Retina (tissue), 1 donor: Measurements from ENCODE around the gene FAM111A.
A peak's percentile ranks its signal among the peaks of the same experiment; 100 is the strongest.

Source experiments
- DNase-seq: peaks from one replicate; pipeline ENCODE4 v3.0.0-alpha.2; 2016

FAM111A gene

DNA sequence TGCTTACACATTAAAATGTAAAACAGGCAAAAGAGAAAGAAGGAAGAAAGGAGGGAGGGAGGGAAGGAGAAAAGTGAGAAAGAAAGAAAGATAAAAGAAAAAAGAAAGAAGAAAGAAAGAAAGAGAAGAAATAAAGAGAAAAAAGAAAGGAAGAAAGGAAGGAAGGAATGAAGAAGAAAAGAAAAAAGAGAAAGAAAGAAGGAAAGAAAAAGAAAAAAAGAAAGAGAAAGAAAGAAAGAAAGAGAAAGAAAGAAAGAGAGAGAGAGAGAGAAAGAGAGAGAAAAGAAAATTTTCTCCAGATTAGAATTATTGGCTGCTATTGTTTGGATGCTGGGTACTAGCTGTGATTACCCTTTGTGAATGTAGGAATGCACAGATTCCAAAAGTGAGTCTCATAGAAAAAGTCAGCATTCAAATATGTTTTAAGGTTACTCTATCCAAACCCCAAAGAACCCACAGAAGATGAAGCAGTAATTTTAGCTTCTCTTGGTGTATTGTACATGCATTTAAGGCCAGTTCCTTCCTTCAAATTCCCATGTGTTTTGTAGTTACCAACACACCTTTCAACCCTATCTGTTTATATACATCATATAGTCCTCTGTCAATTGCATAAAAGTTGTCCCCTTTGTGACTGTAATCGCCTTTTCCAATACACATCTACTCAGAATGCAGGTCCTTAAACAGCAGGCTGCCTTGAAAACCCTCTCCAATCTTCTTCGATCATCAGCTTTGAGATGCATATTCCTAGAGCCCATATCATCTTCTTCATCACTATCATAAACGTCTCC is 789 bp upstream of the FAM111A start:
- no peak for DNase-seq

DNA sequence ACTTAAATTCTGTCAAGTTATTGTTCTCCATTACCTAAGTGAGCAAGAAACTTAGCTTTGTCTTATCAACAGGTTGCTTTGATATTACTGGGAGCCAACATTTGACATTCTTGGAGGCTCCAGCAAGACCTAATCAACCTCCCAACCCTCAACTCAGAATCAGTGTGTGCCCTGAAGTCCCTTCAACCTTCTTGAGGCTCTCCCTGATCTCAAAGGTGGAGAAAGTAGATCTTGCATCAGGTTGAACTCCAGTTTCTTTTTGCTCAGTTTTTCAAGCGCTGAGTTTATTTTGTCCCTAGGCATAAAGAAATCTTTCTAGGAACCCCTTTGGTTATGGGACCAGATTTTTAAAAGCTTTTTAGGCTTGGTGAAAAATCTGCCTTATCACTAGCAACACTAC is 1.4 kb downstream of the FAM111A start:
- DNase-seq: no peak

DNA sequence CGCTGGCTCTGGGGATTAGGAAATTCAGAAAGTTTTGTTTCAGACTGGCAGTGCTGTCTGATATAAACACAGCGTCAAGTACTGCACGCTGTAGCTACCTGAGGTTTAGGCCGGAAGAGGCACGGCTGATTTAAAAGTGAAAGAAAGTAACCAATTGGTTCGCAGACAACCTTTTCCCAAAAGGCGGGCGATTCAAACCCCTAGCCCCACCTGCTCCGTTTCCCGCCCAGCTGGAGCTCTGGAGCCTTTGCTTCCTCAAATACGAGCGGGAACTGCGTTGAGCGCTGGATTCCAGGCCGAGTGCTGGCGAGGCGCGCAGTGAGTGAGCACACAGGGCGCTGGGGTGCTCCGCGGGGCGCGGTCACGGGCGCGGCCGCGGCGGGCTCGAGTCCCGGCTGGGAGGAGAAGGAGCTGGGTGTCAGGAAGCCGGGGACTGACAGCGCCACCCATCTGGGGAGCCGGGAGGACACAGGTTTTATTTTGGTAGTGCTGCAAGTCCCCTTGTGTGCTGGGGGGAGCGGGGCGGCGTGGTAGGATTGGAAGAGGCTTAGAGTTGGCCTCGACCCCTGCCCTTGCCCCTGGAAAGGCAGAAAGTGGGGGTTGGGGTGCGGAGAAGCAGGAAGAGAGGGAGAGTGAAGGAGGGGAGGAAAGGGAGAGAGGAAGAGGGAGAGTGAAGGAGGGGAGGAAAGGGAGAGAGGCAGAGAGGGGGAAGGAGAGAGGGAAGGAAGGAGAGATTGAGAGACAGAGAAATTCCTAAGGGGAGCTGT is 2.1 kb downstream of the FAM111A start:
- peak; percentile 85 for DNase-seq

DNA sequence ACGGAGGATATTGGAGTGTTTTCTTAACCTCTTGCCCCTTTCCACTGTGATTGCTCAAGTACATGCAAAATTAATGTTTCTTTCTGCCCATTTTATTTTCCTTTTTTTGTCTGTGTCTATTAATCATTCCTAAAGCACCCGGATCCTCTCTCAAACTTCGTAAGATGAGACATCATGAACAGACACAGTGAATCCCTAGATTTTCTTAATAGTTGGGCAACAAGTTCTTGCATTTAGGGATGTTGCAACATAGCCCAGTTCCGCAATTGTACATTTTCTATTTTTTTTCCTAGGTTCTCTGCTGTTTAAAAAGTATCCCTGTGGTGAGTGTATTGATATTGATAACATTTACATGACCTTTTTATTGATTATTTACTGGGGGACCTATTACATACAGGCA is 2.9 kb downstream of the FAM111A start:
- no peak for DNase-seq

DNA sequence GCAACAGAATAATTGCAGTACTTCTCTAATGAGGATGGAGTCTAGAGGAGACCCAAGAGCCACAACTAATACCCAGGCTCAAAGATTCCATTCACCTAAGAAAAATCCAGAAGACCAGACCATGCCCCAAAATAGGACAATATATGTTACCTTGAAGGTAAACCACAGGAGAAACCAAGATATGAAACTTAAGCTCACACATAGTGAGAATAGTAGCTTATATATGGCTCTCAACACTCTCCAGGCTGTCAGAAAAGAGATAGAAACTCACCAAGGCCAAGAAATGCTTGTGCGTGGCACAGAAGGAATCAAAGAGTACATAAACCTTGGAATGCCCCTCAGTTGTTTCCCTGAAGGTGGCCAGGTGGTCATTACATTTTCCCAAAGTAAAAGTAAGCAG is 9.1 kb downstream of the FAM111A start:
- DNase-seq: no peak

DNA sequence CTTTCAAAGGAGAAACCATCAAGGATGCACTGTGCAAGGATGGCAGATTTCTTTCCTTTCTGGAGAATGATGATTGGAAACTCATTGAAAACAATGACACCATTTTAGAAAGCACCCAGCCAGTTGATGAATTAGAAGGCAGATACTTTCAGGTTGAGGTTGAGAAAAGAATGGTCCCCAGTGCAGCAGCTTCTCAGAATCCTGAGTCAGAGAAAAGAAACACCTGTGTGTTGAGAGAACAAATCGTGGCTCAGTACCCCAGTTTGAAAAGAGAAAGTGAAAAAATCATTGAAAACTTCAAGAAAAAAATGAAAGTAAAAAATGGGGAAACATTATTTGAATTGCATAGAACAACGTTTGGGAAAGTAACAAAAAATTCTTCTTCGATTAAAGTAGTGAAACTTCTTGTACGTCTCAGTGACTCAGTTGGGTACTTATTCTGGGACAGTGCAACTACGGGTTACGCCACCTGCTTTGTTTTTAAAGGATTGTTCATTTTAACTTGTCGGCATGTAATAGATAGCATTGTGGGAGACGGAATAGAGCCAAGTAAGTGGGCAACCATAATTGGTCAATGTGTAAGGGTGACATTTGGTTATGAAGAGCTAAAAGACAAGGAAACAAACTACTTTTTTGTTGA is 9.8 kb downstream of the FAM111A start:
- DNase-seq: no peak

DNA sequence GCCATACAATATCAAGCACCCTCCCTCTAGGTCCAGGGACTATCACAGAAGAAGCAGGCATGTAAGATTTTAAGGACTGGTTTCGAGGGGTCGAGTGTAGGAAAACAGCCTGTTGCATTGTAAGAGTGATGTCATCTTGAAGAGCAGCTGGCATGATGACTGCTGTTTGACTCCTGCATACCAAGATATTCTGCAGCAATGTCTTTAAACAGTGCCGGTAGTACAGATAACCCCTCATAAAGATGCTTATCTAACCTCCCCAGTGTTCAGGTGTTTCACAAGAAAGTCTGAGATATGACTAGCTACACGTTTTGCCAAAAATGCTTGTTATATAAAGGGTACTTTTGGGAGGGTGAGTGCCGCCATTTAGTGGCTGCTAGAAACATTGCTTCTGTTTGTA is 12.0 kb downstream of the FAM111A start:
- no peak for DNase-seq

DNA sequence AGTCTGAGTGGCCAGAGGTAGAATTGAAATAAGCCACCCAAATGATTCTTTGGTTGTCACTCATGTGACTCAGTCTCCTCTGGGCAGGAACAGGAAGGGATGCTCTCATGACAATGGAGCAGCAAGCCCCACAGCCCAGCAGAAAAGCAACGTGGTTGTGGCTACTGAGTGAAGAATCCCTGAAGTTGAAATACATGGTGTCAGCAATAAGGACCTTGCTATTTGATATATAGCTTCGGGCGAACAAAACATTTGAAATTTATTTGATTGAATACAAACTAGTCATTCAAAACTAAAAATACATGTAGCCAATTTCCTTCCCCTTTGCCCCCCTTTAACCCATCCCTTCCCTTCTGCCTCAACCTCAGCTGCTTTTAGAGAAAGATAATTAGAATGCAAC is 14.8 kb downstream of the FAM111A start:
- DNase-seq: no peak

DNA sequence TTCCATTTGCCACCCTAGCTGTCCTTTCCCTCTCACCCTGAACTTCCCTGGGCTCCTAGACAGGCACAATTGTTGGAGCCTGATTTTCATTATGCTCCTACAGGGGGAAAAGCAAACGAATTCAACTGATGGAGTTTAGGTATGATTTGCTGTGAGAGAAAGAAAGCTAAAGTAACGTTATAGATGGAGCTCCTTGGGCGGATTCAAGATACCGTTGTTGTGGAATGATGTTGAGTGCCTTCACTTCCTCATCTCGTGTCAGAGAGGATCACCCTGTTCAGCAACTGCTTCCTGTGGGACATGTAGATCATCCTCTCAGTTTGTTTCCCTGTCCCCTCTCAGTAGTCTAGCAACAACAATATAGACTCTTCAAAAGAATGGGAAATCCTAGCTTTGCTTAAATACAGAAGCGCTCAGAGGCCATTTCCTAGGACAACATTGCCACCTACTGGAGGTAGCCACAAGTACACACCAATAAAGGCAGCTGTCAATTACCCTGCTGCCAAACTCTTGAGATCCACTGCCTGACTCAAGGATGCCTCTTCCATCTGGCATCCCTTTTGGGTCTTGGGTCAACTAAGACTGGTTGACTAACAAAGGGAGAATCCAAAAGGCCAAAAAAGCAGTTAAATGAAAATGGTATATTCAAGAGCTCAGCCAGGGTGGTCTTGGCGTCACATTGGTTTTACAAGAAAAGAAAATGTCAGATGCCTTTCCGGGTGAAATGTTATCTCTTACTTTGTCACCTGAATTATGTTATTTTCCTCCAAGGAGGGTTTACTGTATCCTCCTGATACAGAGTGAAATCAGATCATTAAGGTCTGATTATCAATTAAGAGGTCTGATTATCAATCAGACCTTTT is 15.8 kb downstream of the FAM111A start:
- DNase-seq: peak; percentile 76

DNA sequence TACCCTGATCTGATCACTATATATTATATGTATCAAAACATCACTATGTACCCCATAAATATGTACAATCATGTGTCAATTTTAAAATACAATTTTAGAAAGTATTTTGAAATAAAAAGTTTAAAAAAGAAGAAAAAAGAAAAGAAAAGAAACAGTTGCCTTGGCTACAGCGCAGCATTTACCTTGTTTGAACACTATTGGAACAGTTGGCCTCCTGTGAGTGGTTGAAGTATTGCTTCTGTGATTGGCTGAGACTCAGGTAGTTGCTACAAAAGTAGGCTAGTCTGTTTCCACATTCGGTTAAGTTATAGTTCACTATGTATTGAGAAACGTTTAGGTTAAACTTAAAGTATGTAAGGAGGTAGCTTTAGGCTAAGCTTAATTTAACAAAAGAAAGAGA is 21.4 kb downstream of the FAM111A start:
- no peak for DNase-seq

DNA sequence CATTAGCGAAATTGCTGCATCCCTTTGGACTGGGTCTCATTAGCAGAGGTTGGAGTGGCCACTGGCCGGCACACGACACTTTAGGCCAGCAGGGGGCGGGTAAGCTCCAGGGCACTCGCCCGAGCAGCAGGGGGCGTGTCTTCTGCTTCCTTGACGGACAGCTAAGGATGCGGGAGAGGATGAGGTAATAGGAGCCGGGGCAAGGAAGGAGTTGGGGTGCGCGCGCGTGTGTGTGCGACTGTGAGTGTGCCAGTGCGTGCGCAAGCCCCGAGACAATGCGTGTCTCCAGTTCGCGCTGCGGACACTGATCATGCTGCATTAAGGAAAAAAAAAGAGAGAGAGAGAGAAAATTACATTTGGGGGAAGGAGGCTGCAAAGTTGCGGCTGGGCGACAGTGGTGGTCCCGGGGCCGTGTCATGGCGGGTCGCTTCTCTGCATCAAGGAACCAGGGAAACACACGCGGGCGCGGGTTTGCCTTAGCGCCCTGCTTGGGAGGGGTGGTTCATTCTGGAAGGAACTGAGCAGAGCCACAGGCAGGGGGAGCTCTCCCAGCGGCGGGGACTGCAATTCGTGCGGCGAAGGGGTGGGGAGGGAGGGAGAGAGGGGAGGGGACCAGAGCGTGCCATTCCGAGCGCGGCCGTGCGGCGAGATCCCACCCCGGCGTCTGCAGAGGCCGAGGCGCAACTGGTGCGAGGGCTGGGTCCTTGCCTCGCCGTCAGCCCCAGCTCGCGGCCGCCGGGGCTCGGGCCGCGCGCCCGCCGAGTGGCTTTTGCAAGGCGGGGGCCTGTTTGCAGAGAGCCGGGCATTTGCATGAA is 29.1 kb downstream of the FAM111A start, which contains the start of gene DTX4:
Gene DTX4, plus strand, starts transcription at position 625 of the 815 bp plus-strand sequence. CDS start 464 bp downstream, outside the sequence.
- peak; percentile 99 for DNase-seq

DNA sequence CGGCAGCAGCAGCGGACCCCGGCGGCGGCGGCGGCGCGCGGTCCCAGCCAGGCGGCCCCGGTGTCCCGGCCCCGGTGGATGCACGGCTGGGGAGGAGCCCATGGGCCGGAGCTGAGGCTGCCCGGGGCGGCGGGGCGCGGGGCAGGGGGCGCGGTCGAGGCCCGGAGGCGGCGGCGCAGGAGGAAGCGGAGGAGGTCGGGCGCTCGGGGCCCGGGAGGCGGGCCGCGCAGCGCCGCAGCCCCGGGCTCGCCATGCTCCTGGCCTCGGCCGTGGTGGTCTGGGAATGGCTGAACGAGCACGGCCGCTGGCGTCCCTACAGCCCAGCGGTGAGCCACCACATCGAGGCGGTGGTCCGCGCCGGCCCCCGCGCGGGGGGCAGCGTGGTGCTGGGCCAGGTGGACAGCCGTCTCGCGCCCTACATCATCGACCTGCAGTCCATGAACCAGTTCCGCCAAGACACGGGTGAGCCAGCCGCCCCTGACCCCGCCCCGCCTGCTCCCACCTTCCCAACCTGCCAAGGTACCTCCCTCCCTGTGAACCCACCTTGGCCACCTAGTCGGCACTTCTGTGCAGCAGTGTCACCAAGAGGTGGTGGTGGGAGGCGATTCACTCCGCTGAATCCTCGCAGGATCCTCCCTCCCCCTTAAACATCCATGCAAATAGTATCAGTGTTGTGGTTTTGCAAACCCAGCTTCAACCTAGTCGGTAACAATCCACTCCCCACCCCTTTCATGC is 29.9 kb downstream of the FAM111A start:
- DNase-seq: no peak

DNA sequence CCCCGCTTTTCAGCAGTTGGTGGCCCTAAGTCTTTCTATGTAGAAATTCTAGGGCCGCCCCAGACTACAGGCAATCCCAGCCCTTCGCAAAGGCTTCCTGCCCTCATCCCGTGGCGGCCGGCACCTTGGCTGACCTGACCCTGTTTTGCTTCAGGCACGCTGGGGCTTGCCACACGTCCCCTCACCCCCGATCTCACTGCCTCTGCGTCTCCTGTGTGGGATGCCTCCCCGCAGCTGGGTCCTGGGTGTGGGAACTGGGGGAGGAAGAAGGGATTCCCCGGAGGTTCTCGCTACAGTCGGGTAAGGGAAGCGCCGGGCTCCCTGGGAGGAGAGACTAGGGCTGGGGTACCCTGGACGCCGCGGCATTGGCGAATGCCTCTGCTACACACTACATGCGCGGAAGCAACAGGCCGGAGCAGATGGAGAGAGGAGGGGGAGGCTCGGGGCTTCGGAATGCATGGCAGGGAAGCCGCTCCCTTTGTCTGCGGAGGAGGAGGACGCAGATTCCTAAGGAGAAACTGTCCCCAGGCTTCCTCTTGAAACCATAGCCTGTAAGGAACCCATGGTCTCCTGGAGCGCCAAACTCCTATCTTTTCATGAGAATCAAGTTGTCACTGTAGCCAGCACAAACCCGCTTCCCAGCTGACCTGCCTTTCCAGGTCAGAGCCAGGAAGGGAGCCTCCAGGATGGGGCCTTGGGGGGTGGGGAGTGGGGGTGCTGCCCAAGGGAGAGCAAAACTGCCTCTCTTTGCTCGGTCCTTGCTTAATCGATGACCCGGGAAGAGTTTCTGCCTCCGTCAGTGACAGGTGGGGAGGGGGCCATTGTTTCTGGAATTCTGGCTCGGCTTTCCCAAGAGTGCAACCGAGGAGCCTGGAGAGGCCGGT is 30.7 kb downstream of the FAM111A start:
- DNase-seq: peak; percentile 87

DNA sequence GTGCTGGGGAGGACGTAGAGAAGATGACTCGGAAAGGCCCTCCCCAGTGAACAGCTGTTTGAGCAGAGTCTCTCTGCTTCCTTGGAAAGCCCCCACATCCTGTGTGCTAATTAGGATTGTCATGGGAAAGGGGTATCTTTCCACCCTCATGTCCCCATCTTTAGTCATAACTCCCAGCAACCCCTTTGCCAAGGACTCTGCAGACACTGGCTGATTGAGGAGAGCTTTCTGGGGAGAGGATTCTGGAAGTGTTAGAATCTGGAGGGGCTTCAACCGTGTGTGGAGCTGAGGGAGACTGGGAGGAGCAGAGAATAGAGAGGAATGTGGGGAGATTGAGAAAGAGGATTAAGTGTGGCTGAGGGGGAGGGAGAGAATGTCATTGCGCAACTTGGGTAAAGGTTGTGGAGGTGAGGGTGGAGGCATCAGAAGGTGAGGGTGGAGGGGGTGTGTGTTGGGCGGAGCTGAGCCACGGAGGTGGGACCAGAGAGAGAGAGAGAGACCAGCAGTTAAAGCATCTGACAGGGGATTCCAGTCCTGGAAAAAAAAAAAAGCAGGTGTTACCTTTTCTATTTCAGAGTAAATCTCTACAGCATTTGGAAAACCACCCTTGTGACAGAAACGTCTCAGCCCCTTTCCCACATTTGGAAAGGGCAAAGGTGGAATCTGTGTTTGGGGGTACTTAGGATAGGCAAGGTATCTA is 31.5 kb downstream of the FAM111A start:
- DNase-seq: peak; percentile 47

DNA sequence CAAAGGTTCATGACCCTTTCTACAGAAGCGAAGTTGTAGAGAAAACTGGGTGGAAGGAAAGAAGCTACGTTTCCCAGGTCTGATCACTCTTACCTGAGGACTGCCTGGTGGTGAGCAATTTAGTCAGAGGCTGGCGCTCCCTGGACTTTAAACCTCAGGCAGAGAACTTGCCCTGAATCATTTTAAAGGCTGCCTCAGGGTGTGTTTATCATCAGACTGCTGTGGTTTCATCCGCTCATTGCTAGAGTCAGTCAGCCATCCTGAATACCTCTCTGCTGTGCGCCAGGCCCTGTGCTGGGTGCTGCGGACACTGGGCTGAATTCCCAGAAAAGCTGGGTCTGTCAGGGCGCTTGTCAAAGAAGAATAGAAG is 32.0 kb downstream of the FAM111A start:
- DNase-seq: no peak

DNA sequence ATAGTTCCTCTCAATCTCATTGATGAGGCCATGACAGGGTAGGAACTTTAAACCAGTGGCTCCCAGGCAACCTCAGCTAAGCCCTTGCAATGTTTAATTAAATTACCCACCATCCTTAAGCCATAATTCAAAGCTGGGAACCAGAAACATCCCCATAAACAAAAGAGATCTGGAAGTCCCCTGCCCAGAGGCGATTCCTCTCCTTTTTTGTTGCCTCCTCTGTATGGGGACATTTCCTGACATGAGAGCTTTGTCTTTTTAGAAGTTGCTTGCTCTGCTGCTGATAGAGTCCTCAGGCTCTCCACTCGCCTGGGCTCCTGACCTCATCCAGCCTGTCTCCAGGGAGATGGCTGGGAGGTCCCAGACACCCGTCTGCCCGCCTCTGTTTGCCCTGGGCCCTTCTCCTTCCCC is 32.4 kb downstream of the FAM111A start:
- peak; percentile 43 for DNase-seq

DNA sequence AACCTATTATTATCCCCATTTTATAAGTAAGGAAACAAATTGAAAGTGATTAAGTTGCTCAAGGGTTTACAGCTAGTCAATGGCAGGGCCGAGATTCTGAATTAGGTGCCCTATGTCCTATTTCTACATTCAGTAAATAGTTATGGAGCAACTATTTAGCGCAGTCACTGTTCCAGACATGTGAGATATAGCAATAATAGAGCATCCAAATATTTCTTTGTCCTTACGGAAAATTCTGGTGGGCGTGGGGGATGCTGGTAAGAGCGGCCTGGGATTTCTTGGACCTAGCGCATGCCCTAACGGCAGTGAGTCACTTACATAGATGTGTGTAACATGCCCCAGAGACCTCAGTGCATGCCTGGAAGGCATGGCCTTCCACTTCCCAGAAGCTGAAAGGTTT is 33.7 kb downstream of the FAM111A start:
- no peak for DNase-seq

DNA sequence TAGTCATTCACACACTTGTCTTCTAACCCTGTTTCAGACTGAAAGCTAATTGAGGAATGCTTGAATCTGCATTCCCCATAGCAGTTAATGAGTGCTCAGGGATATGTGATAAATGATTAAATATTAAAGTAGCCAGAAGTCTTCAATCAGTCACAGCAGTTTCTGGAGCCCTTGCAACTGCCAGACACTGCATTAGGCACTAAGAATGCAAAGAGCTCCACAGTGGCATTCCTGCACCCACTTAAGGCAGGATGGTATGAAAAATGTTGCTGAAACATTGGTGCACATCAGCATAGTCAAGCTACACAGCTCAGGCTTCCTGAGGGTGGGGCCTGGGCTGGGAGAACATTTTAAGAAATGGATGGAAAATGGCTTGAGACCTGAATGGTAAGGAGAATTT is 35.7 kb downstream of the FAM111A start:
- no peak for DNase-seq

DNA sequence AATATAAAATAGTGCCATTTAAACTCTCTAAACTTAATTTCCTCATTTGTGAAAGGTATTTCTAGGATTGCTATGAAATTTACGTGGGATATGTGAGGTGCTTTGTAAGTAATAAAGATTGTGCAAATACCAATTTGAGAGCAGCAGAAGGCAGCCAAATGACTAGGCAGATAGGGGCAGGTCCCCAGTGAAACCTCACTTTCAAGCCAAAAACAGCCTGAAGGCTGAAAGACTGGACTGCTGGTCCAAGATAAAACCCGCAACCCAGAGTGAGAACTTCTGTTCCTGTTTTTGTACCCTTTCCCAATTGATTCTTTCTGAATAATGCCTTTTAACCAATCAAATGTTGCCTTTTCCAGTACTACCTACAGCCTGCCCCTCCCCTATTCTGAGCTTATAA is 36.5 kb downstream of the FAM111A start:
- no peak for DNase-seq
